ENCODE data around the gene MACF1. TPM values are rescaled to one million over a fixed set of nuclear protein-coding genes. Genes with fewer than 3 reads are reported as not detected.

MACF1 gene
- total RNA-seq, 2 donors from 2014 or later: 214 to 251 TPM

GRCh38 chr1:39393645-39394044 is 189.2 kb downstream of the MACF1 start:
- TF ChIP-seq CTCF (conservative IDR thresholded peaks at IDR 0.05): no peak
- no peak overlapping the region for H3K4me3 Mint-ChIP-seq
- H3K36me3 Mint-ChIP-seq (ENCODE audit: low read depth): peaks cover 12% of the 10 kb centered on the region
- no peaks in the 10 kb centered on the region for H3K27me3 ChIP-seq (ENCODE audit: control insufficient read depth, insufficient read depth, low read length, poor library complexity, severe bottlenecking)
- no peaks in the 10 kb centered on the region for H3K9me3 Mint-ChIP-seq
- peaks cover 39% of the 10 kb centered on the region for H3K4me1 ChIP-seq (ENCODE audit: control insufficient read depth, insufficient read depth, low read length)
- no peaks in the 10 kb centered on the region for H3K9me3 ChIP-seq (ENCODE audit: control insufficient read depth, low read length)
- H3K4me1 Mint-ChIP-seq: peaks cover 68% of the 10 kb centered on the region
- H3K27ac ChIP-seq (ENCODE audit: low read depth, low read length): no peak overlapping the region
- H3K36me3 ChIP-seq (ENCODE audit: control insufficient read depth, insufficient read depth, low read length): peaks cover 9% of the 10 kb centered on the region
- no peak for DNase-seq
- peak overlapping the region; percentile 88 for H3K27ac Mint-ChIP-seq
- peak overlapping the region; percentile 4 for H3K4me3 ChIP-seq (ENCODE audit: low read length)
- no peaks in the 10 kb centered on the region for H3K27me3 Mint-ChIP-seq (ENCODE audit: insufficient read depth)
- 84 to 93% methylated on average over 10 to 11 of the region's 11 CpGs for WGBS, 2 experiments (ENCODE audit: insufficient coverage in 1 of 2, insufficient read length in 1 of 2)
- no peak overlapping the region for H3K9ac ChIP-seq (ENCODE audit: extremely low read depth, low read length, poor library complexity, severe bottlenecking)

- no peak overlapping the region for H3K27ac ChIP-seq (ENCODE audit: low read depth, low read length)
- peaks cover 9% of the 10 kb centered on the region for H3K36me3 ChIP-seq (ENCODE audit: control insufficient read depth, insufficient read depth, low read length)
- H3K4me3 Mint-ChIP-seq: no peak overlapping the region
- H3K36me3 Mint-ChIP-seq (ENCODE audit: low read depth): peaks cover 10% of the 10 kb centered on the region
- peaks cover 39% of the 10 kb centered on the region for H3K4me1 ChIP-seq (ENCODE audit: control insufficient read depth, insufficient read depth, low read length)
- H3K27me3 ChIP-seq (ENCODE audit: control insufficient read depth, insufficient read depth, low read length, poor library complexity, severe bottlenecking): no peaks in the 10 kb centered on the region
- H3K9me3 Mint-ChIP-seq: no peaks in the 10 kb centered on the region
- no peak for TF ChIP-seq CTCF (conservative IDR thresholded peaks at IDR 0.05)
- WGBS, 2 experiments (ENCODE audit: insufficient coverage in 1 of 2, insufficient read length in 1 of 2): 82 to 89% methylated on average over 1 to 6 of the region's 6 CpGs
- H3K9me3 ChIP-seq (ENCODE audit: control insufficient read depth, low read length): no peaks in the 10 kb centered on the region
- H3K4me1 Mint-ChIP-seq: peaks cover 72% of the 10 kb centered on the region
- no peak for DNase-seq
- no peaks in the 10 kb centered on the region for H3K27me3 Mint-ChIP-seq (ENCODE audit: insufficient read depth)
- no peak overlapping the region for H3K4me3 ChIP-seq (ENCODE audit: low read length)
- peak overlapping the region; percentile 11 for H3K9ac ChIP-seq (ENCODE audit: extremely low read depth, low read length, poor library complexity, severe bottlenecking)
- peak overlapping the region; percentile 88 for H3K27ac Mint-ChIP-seq
Observed at GRCh38 chr1:39394059-39394458, 189.6 kb downstream of the MACF1 start.

GRCh38 chr1:39394598-39394997 is 190.1 kb downstream of the MACF1 start:
- Histone ChIP-seq H3K4me3 (ENCODE audit: low read length) (peak overlapping the region; percentile 53), H3K9ac (ENCODE audit: extremely low read depth, low read length, poor library complexity, severe bottlenecking) (peak overlapping the region; percentile 60), H3K27ac (ENCODE audit: low read depth, low read length) (peak overlapping the region; percentile 28), H3K9me3 (ENCODE audit: control insufficient read depth, low read length) (no peaks in the 10 kb centered on the region), H3K36me3 (ENCODE audit: control insufficient read depth, insufficient read depth, low read length) (peaks cover 9% of the 10 kb centered on the region), H3K27me3 (ENCODE audit: control insufficient read depth, insufficient read depth, low read length, poor library complexity, severe bottlenecking) (no peaks in the 10 kb centered on the region), H3K4me1 (ENCODE audit: control insufficient read depth, insufficient read depth, low read length) (peaks cover 39% of the 10 kb centered on the region)
- 42% methylated on average over 2 to 3 of the region's 3 CpGs for WGBS, 2 experiments (ENCODE audit: insufficient coverage in 1 of 2, insufficient read length in 1 of 2)
- no peaks in the 10 kb centered on the region for H3K9me3 Mint-ChIP-seq
- H3K4me1 Mint-ChIP-seq: peaks cover 73% of the 10 kb centered on the region
- peak overlapping the region; percentile 88 for H3K27ac Mint-ChIP-seq
- TF ChIP-seq CTCF (conservative IDR thresholded peaks at IDR 0.05): no peak
- H3K27me3 Mint-ChIP-seq (ENCODE audit: insufficient read depth): no peaks in the 10 kb centered on the region
- H3K4me3 Mint-ChIP-seq: no peak overlapping the region
- DNase-seq: peak; percentile 81
- peaks cover 10% of the 10 kb centered on the region for H3K36me3 Mint-ChIP-seq (ENCODE audit: low read depth)
